ENCODE measurements around the gene LCMT1. TPM values are rescaled to one million over a fixed set of nuclear protein-coding genes. Genes with fewer than 3 reads are reported as not detected.

Gene LCMT1
- total and polyA plus RNA-seq, 9 of the 15 experiments (the other 6 are each of a cell fraction or from before 2014, with no cell fraction given) = 20.0 to 42.8 (median 32.3) TPM

DNA sequence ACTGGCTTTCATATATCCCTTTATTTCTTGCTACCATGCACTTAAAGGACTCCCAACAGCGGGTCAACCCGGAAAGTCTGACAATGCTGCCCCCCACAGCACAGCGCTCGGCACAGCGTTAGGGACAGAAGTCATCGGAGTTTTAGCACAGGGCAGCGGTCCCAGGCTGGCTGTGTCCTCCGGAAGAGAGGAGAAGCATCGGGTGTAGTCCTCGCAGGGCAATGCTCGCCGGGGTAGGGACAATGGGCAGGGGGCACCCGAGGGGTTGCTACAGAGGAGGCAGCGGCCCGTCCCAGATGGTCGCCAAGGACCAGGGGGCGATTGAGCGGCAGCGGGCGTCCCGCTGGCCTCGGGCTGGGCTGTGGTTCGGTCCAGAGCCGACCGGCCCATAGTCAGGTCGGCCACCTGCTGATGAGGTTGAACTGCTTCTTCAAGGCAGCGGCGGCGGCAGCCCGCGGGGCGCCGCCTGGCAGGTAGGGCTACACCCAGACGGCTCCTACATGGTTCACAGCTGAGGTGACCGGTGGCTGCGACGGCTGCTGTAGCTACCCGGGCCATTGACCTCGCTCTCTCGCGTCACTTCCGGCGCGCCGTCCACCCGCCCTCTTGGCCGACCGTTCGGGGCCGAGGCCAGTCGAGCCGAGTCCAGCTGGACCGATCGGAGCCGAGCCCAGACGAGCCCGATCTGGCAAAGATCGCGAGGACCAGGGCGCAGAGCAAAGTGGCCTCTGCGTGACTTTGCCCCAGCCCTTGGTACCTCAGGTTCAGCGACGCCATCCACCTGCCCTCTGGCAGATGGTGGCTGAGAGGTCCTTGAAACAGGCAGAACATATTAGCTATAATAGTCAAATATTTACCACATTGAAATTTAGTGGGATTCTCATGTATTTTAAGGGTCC, 4.7 kb upstream of the LCMT1 start (continued):
- TF ChIP-seq ZNF318 (IDR thresholded peaks at IDR 0.05; ENCODE audit: borderline replicate concordance in 1 of 2, low read depth in 1 of 2) (no peak), CBX2 (IDR thresholded peaks at IDR 0.05; ENCODE audit: insufficient read depth, low read length, poor library complexity, severe bottlenecking) (no peak), ZHX1 (conservative IDR thresholded peaks at IDR 0.05; ENCODE audit: low read length) (no peak), ZNF217 (CRISPR knock-in tag; IDR thresholded peaks at IDR 0.05) (no peak), SIN3B (IDR thresholded peaks at IDR 0.05; ENCODE audit: low read depth) (peak; percentile 93), ILF3 (IDR thresholded peaks at IDR 0.05; ENCODE audit: borderline replicate concordance) (no peak), ZKSCAN1 (IDR thresholded peaks at IDR 0.05; ENCODE audit: low read depth, low read length) (no peak), SP1 (CRISPR knock-in tag; IDR thresholded peaks at IDR 0.05) (peak; percentile 84), ZNF830 (CRISPR knock-in tag; IDR thresholded peaks at IDR 0.05) (0 out of 2 replicates have a peak, but pooled peaks have one; percentile 39), ZBTB17 (CRISPR knock-in tag; IDR thresholded peaks at IDR 0.05) (peak; percentile 98)
- TF ChIP-seq, protein P1, sequence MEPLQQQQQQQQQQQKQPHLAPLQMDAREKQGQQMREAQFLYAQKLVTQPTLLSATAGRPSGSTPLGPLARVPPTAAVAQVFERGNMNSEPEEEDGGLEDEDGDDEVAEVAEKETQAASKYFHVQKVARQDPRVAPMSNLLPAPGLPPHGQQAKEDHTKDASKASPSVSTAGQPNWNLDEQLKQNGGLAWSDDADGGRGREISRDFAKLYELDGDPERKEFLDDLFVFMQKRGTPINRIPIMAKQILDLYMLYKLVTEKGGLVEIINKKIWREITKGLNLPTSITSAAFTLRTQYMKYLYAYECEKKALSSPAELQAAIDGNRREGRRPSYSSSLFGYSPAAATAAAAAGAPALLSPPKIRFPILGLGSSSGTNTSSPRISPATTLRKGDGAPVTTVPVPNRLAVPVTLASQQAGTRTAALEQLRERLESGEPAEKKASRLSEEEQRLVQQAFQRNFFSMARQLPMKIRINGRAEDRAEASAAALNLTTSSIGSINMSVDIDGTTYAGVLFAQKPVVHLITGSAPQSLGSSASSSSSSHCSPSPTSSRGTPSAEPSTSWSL (CRISPR knock-in tag; IDR thresholded peaks at IDR 0.05; ENCODE audit: borderline replicate concordance) = no peak

All from K562 (cell line).